ENCODE measurements around the gene RBPMS2. TPM values are rescaled to one million over a fixed set of nuclear protein-coding genes. Genes with fewer than 3 reads are reported as not detected.
"Not testable (repeated sequence)": the region's sequence is repeated elsewhere in the genome, so short reads cannot be mapped to it uniquely, and the experiment has no call there.

Gene RBPMS2
- polyA plus RNA-seq, 1 donor from 2014 or later, result not detected

GRCh38 chr15:64800476-64800875, 25.1 kb upstream of the RBPMS2 start:
- no peaks in the 10 kb centered on the region for H3K9me3 ChIP-seq (ENCODE audit: low read length)
- H4K20me1 ChIP-seq (ENCODE audit: insufficient read depth), result no peaks in the 10 kb centered on the region
- H3K79me2 ChIP-seq (replicated peaks; ENCODE audit: insufficient read depth, low read length), result no peaks in the 10 kb centered on the region
- no peaks in the 10 kb centered on the region for H3F3A ChIP-seq (ENCODE audit: insufficient read depth, low read length, poor library complexity, severe bottlenecking)
- no peaks in the 10 kb centered on the region for H3K9me2 ChIP-seq (ENCODE audit: insufficient read depth, low read length)
- no peak overlapping the region for H3K4me2 ChIP-seq (ENCODE audit: low read length)
- no peak overlapping the region for H3K27ac ChIP-seq (ENCODE audit: low read length)
- no peaks in the 10 kb centered on the region for H3K27me3 ChIP-seq (ENCODE audit: insufficient read depth, low read depth, low read length)
- H2AFZ ChIP-seq (ENCODE audit: low read depth, low read length), result no peak overlapping the region
- TF ChIP-seq SMC3 (conservative IDR thresholded peaks at IDR 0.05; ENCODE audit: poor library complexity), result no peak
- TF ChIP-seq CTCF (IDR thresholded peaks at IDR 0.05; ENCODE audit: poor library complexity, severe bottlenecking), result no peak
- no peak for TF ChIP-seq TAF1 (IDR thresholded peaks at IDR 0.05; ENCODE audit: low read depth)
- TF ChIP-seq EZH2 (IDR thresholded peaks at IDR 0.05; ENCODE audit: borderline replicate concordance, insufficient read depth, low read length, poor library complexity, severe bottlenecking), result no peak
- no peak for TF ChIP-seq POLR2AphosphoS5 (IDR thresholded peaks at IDR 0.05)
- TF ChIP-seq MXI1 (conservative IDR thresholded peaks at IDR 0.05; ENCODE audit: poor library complexity, severe bottlenecking), result no peak
- TF ChIP-seq RAD21 (conservative IDR thresholded peaks at IDR 0.05), result no peak
- no peak for TF ChIP-seq EP300 (conservative IDR thresholded peaks at IDR 0.05; ENCODE audit: poor library complexity, severe bottlenecking)
- no peak for TF ChIP-seq REST (IDR thresholded peaks at IDR 0.05; ENCODE audit: borderline replicate concordance)
- H3K9ac ChIP-seq (ENCODE audit: low read length), result no peak overlapping the region
- H3K36me3 ChIP-seq (ENCODE audit: insufficient read depth, low read length), result no peaks in the 10 kb centered on the region
- no peak overlapping the region for H3K4me3 ChIP-seq (ENCODE audit: low read length)

- H3F3A ChIP-seq (ENCODE audit: insufficient read depth, low read length, poor library complexity, severe bottlenecking); H3K27ac ChIP-seq (ENCODE audit: low read length); H3K9ac ChIP-seq (ENCODE audit: low read length); H3K4me3 ChIP-seq (ENCODE audit: low read length); H3K79me2 ChIP-seq (replicated peaks; ENCODE audit: insufficient read depth, low read length); H3K36me3 ChIP-seq (ENCODE audit: insufficient read depth, low read length); H3K27me3 ChIP-seq (ENCODE audit: insufficient read depth, low read depth, low read length); H3K9me2 ChIP-seq (ENCODE audit: insufficient read depth, low read length); H4K20me1 ChIP-seq (ENCODE audit: insufficient read depth); H3K4me2 ChIP-seq (ENCODE audit: low read length); H3K9me3 ChIP-seq (ENCODE audit: low read length); H2AFZ ChIP-seq (ENCODE audit: low read depth, low read length): not testable (repeated sequence)
These were observed 23.5 kb upstream of the RBPMS2 start for GRCh38 chr15:64798905-64799304.

GRCh38 chr15:64795921-64796320, 20.5 kb upstream of the RBPMS2 start:
- not testable (repeated sequence) for H3K27me3 ChIP-seq (ENCODE audit: insufficient read depth, low read depth, low read length); H3K79me2 ChIP-seq (replicated peaks; ENCODE audit: insufficient read depth, low read length); H3K9ac ChIP-seq (ENCODE audit: low read length); H3K36me3 ChIP-seq (ENCODE audit: insufficient read depth, low read length); H3K9me3 ChIP-seq (ENCODE audit: low read length); H4K20me1 ChIP-seq (ENCODE audit: insufficient read depth); H3K27ac ChIP-seq (ENCODE audit: low read length); H3K9me2 ChIP-seq (ENCODE audit: insufficient read depth, low read length); H2AFZ ChIP-seq (ENCODE audit: low read depth, low read length); H3K4me2 ChIP-seq (ENCODE audit: low read length); H3K4me3 ChIP-seq (ENCODE audit: low read length); H3F3A ChIP-seq (ENCODE audit: insufficient read depth, low read length, poor library complexity, severe bottlenecking)

- not testable (repeated sequence) for H3K27me3 ChIP-seq (ENCODE audit: insufficient read depth, low read depth, low read length); H2AFZ ChIP-seq (ENCODE audit: low read depth, low read length); H3K36me3 ChIP-seq (ENCODE audit: insufficient read depth, low read length); H3K4me2 ChIP-seq (ENCODE audit: low read length); H3K79me2 ChIP-seq (replicated peaks; ENCODE audit: insufficient read depth, low read length); H4K20me1 ChIP-seq (ENCODE audit: insufficient read depth); H3K27ac ChIP-seq (ENCODE audit: low read length); H3K9me3 ChIP-seq (ENCODE audit: low read length); H3K4me3 ChIP-seq (ENCODE audit: low read length); H3K9me2 ChIP-seq (ENCODE audit: insufficient read depth, low read length); H3K9ac ChIP-seq (ENCODE audit: low read length); H3F3A ChIP-seq (ENCODE audit: insufficient read depth, low read length, poor library complexity, severe bottlenecking)
These were observed 19.9 kb upstream of the RBPMS2 start for GRCh38 chr15:64795299-64795698.
